ENCODE measurements around the gene MROH7.

Gene MROH7

DNA sequence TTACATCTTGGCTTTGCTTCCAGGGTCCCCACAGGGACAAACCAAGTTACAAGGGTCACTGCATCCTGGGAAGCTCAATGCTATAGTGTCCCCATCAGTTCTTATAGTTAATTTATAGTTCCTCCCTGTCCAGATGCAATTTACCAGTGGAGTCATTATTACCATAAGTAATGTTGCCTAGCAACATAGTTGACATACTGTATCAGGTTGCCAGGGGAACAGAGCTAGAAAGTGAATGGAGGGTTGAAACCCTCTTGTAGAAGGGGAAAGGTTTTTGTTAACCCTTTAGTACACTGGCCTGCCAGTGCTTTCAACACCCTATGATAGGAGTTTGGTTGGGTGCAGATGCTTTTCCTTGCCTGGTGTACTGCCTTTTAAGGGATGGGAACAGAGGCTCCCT, 39.8 kb downstream of the MROH7 start:
- DNase-seq (ENCODE audit: low read depth) = no peak
- no peak overlapping the region for H3K4me3 ChIP-seq (ENCODE audit: low read depth, low read length)
- TF ChIP-seq, protein P1, sequence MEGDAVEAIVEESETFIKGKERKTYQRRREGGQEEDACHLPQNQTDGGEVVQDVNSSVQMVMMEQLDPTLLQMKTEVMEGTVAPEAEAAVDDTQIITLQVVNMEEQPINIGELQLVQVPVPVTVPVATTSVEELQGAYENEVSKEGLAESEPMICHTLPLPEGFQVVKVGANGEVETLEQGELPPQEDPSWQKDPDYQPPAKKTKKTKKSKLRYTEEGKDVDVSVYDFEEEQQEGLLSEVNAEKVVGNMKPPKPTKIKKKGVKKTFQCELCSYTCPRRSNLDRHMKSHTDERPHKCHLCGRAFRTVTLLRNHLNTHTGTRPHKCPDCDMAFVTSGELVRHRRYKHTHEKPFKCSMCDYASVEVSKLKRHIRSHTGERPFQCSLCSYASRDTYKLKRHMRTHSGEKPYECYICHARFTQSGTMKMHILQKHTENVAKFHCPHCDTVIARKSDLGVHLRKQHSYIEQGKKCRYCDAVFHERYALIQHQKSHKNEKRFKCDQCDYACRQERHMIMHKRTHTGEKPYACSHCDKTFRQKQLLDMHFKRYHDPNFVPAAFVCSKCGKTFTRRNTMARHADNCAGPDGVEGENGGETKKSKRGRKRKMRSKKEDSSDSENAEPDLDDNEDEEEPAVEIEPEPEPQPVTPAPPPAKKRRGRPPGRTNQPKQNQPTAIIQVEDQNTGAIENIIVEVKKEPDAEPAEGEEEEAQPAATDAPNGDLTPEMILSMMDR (IDR thresholded peaks at IDR 0.05; ENCODE audit: control insufficient read depth, extremely low read depth, insufficient read depth) = no peak

DNA sequence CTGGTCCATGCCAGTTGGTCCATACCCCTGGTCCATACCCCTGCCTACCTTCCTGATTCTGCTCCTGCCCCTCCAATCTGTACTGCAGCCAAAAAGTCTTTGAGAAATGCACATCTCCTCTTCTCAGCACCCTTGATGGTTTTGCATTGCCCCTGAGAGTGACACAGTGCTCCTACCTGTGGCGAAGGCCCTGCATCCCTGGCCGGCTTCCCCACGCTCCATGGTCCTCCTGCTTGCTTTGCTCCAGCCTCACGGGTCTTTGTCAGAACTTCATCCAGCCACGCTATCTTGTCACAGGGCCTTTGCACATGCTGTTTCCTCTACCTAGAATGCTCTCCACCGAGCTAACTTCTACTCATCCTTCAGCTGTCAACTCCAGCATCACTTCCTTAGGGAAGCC, 41.9 kb downstream of the MROH7 start:
- TF ChIP-seq, protein P1 (IDR thresholded peaks at IDR 0.05; ENCODE audit: control insufficient read depth, extremely low read depth, insufficient read depth) = no peak
- H3K4me3 ChIP-seq (ENCODE audit: low read depth, low read length) = no peak overlapping the region
- no peak for DNase-seq (ENCODE audit: low read depth)

DNA sequence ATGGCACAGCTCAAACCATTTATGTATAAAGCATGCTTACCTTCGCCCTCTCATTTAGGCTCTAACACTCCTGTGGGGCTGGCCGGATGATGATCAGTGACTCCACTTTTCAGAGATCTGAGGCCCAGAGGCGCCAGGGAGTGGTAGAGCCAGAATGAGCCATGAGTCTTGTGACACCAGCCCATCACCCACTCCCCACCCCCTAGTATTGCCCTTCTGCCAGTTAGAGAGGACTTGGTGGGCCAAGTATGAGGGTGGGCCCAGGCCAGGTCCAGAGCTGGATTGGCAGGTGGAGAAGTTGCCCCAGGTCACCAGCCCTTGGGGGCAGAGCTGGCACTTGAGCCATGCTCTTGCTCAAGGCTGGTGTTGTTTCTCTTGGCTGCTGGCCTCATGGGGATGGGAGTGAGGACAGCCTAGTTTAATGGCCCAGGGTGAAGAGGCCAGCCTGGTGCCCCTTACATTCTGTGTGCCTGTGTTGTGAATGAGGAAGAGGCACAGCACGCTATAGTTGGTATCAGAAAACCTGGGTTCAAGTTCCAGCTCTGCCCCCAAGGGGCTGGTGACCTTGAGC, 43.8 kb downstream of the MROH7 start:
- TF ChIP-seq, protein P1 (IDR thresholded peaks at IDR 0.05; ENCODE audit: control insufficient read depth, extremely low read depth, insufficient read depth) = no peak
- no peak overlapping the region for H3K4me3 ChIP-seq (ENCODE audit: low read depth, low read length)
- no peak for DNase-seq (ENCODE audit: low read depth)

DNA sequence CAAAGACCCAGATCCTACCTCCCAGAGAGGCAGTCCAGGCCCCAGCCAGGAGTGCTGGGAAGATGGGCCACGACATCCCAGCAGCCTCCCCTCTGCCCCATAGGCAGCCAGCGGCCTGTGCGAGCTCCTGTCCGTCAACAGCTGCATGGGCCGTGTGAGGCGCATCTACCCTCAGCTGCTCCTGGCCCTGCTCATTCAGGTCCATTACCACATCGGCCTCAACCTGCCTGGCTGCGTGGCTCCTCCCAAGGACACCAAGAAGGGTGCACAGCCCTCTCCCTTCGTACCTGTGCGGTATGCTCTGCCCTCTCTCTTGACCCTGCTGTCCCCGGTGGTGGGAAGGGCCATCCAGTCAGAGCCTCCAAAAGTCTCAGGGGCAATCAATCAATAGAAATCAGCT, 44.6 kb downstream of the MROH7 start:
- no peak overlapping the region for H3K4me3 ChIP-seq (ENCODE audit: low read depth, low read length)
- TF ChIP-seq, protein P1 (IDR thresholded peaks at IDR 0.05; ENCODE audit: control insufficient read depth, extremely low read depth, insufficient read depth) = no peak
- DNase-seq (ENCODE audit: low read depth) = no peak

DNA sequence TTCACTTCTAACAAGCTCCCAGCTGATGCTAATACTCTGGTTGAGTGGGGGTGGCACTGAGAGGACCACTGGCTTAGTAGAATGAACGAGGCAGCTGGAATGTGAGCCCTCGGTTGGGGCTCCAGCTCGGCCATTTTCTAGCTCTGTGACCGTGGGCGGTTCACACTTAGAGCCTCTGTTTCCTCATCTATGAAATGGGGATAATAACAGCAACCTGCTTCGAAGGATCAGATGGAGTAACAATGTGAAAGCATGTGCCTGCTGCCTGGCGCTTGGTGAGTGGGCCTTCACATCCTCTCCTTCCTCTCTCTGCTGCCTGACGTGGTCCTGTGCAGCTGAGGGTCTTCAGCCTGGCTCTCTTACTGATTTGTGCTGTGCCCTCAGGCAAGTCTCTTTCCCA, 53.2 kb downstream of the MROH7 start:
- DNase-seq (ENCODE audit: low read depth) = no peak
- TF ChIP-seq, protein P1 (IDR thresholded peaks at IDR 0.05; ENCODE audit: control insufficient read depth, extremely low read depth, insufficient read depth) = no peak
- no peak overlapping the region for H3K4me3 ChIP-seq (ENCODE audit: low read depth, low read length)

DNA sequence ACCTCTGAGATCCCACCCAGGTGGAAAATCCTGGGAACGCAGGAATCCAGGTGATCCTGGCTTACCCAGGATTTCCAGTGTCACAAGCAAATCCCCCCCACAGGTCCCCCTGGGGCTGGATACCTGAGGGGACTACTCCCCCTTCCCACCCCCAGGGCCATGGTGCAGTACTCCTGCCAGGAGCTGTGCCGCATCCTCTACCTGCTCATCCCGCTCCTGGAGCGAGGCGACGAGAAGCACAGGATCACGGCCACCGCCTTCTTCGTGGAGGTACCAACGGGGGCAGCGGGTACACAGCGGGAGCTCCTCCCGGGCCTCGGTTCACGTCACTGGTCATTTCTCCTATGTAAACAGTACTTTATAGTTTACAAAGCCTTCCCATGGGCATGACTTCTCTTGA, 53.6 kb downstream of the MROH7 start:
- no peak overlapping the region for H3K4me3 ChIP-seq (ENCODE audit: low read depth, low read length)
- DNase-seq (ENCODE audit: low read depth) = no peak
- TF ChIP-seq, protein P1 (IDR thresholded peaks at IDR 0.05; ENCODE audit: control insufficient read depth, extremely low read depth, insufficient read depth) = no peak

DNA sequence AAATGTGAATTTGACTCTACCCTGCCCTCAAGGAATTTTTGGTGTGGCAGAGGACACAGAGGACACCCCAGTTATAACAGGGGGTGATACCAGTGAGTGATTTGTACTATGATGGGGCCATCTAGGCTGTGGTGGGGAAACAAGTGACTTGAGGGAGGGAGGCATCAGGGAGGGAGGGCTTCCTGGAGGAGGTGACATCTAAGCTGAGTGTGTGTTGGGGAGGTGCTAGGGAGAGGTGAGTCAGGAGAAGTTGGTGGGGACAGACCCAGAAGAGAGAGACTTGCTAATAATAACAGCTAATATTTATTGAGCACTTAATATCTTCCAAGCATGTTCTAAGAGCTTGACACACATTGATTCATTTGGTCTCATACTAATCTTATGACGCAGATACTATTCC, 54.2 kb downstream of the MROH7 start:
- DNase-seq (ENCODE audit: low read depth) = no peak
- TF ChIP-seq, protein P1 (IDR thresholded peaks at IDR 0.05; ENCODE audit: control insufficient read depth, extremely low read depth, insufficient read depth) = no peak
- no peak overlapping the region for H3K4me3 ChIP-seq (ENCODE audit: low read depth, low read length)
